ENCODE data around the gene GLDC.

Gene GLDC

DNA sequence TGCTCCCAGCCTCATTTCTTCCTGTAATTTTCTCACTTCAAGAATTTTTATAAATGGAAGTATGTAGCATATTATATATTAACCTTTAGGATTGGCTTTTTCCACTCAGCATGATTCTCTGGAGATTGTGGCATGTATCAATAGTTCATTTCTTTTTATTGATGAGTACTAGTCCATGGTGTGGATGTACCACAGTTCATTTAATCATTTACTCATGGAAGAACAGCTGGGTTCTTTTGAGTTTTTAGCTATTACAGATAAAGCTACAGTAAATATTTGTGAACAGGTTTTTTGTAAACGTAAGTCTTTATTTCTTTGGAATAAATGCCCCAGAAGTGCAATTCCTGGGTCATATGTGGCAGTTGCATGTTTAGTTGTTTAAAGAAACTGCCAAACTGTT lies 156.4 kb downstream of the GLDC start:
- DNase-seq = no peak

DNA sequence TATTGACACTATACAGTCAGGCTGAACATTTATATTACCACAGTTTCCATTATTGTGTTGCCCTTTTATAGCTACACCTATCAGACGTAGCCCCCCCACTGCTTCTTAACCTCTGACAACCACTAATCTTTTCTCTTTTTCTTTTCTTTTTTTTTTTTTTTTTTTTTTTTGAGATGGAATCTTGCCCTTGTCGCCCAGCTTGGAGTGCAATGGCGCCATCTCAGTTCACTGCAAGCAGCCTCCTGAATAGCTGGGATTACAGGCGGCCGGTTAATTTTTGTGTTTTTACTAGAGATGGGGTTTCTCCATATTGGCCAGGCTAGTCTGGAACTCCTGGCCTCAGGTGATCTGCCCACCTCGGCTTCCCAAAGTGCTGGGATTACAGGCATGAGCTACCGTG lies 157.1 kb downstream of the GLDC start:
- no peak for DNase-seq

DNA sequence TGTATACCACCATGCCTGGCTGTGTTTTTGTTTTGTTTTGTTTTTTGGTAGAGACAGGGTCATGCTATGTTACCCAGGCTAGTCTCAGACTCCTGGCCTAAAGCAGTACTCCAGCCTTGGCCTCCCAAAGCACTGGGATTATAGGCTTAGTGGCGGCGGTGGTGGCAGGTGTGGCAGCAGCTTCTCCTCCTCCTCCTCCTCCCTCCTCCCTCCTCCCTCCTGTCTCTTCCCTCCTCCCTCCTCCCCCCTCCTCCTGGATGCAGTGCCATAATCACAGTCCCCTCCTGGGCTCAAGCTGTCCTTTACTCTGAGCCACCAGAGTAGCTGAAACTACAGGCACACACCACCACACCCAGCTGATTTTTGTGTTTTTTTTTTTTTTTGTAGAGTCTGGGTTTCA lies 161.3 kb downstream of the GLDC start:
- no peak for DNase-seq

All from activated CD4-positive, alpha-beta T cell treated with anti-CD3 and anti-CD28 coated beads, Interleukin-10, Interleukin-2, amounts not matched to agents 100 ng/mL and 50 ng/mL, durations not matched to agents 16 hours and 8 hours (primary cell).